NCI-H2081 treated with DMSO at 0.1 percent for 48 hours (cell line): ENCODE results near the gene PPP2R3A.
"Not testable (repeated sequence)": the region's sequence is repeated elsewhere in the genome, so short reads cannot be mapped to it uniquely, and the experiment has no call there.

Experiments
- DNase-seq: peaks from one replicate; lab custom pipeline; 2025; lab: John Stamatoyannopoulos, UW

The PPP2R3A gene

GRCh38 chr3:135965506-135966270 is at the start of gene PPP2R3A:
PPP2R3A (plus strand) TSS chr3:135965728; CDS start chr3:136001499, 35,771 bp downstream.
- peak; percentile 8 for DNase-seq

- no peak for DNase-seq
Observed at GRCh38 chr3:135916310-135916709, 49.2 kb upstream of the PPP2R3A start.

GRCh38 chr3:135917076-135917475 is 48.5 kb upstream of the PPP2R3A start:
- DNase-seq, result no peak

- no peak for DNase-seq
Observed at GRCh38 chr3:135917927-135918597, 47.5 kb upstream of the PPP2R3A start.

GRCh38 chr3:135918600-135918999 is 46.9 kb upstream of the PPP2R3A start:
- DNase-seq, result no peak

GRCh38 chr3:135920275-135920674 is 45.3 kb upstream of the PPP2R3A start:
- DNase-seq, result no peak

GRCh38 chr3:135922903-135923250 is 42.7 kb upstream of the PPP2R3A start:
- no peak for DNase-seq

GRCh38 chr3:135924506-135924905 is 41.0 kb upstream of the PPP2R3A start:
- DNase-seq, result no peak

GRCh38 chr3:135926664-135927063 is 38.9 kb upstream of the PPP2R3A start:
- DNase-seq, result no peak

GRCh38 chr3:135927155-135927554 is 38.4 kb upstream of the PPP2R3A start:
- no peak for DNase-seq

- no peak for DNase-seq
Observed at GRCh38 chr3:135929670-135930069, 35.9 kb upstream of the PPP2R3A start.

GRCh38 chr3:135930255-135930654 is 35.3 kb upstream of the PPP2R3A start:
- no peak for DNase-seq

GRCh38 chr3:135935171-135935570 is 30.4 kb upstream of the PPP2R3A start:
- not testable (repeated sequence) for DNase-seq

- not testable (repeated sequence) for DNase-seq
Observed at GRCh38 chr3:135937766-135938165, 27.8 kb upstream of the PPP2R3A start.

- DNase-seq, result no peak
Observed at GRCh38 chr3:135944831-135945230, 20.7 kb upstream of the PPP2R3A start.

GRCh38 chr3:135950941-135951340 is 14.6 kb upstream of the PPP2R3A start:
- no peak for DNase-seq

GRCh38 chr3:135964160-135964955 is 1.2 kb upstream of the PPP2R3A start:
- DNase-seq, result no peak

GRCh38 chr3:135965129-135965505 is 411 bp upstream of the PPP2R3A start:
- DNase-seq, result no peak

- no peak for DNase-seq
Observed at GRCh38 chr3:135966271-135966961, 888 bp downstream of the PPP2R3A start.

- DNase-seq, result no peak
Observed at GRCh38 chr3:135966962-135967274, 1.4 kb downstream of the PPP2R3A start.

- no peak for DNase-seq
Observed at GRCh38 chr3:135967867-135968266, 2.3 kb downstream of the PPP2R3A start.

- no peak for DNase-seq
Observed at GRCh38 chr3:135970506-135971116, 5.1 kb downstream of the PPP2R3A start.
